ENCODE measurements around the gene NR2F6.
A peak's percentile ranks its signal among the peaks of the same experiment; 100 is the strongest.
"Not testable (repeated sequence)": the region's sequence is repeated elsewhere in the genome, so short reads cannot be mapped to it uniquely, and the experiment has no call there.

NR2F6 gene

DNA sequence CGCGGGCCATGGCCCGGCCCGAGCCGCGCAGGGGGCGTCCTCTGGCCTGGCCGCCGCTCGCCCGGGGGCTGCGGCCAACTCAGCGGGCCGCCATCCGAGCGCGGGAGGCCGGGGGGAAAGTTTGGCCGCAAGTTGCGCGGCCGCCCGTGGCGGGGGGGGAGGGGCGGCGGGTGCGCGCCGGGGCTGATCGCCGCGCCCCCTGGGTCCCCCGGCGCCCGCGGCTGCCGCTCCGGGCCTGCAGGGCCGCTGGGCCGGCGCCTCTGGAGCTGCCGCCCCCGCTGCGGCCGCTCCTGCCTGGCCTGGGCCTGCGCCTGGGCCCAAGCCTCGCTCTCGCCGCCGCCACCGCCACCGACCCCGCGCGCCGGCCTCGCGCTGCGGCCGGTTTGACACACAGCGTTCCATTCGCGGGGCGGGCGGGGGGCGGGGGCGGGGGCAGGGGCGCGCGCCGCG is at the start of gene NR2F6:
TSS of gene NR2F6 (minus strand) at position 385 of the 450 bp plus-strand sequence. CDS start 699 bp downstream, outside the sequence.
- DNase-seq = no peak
- in situ Hi-C loops (cut with MboI; ENCODE audit: low pct_unique_long_range_greater_than_20kb, low sequenced_read_pairs) = no loop called here

DNA sequence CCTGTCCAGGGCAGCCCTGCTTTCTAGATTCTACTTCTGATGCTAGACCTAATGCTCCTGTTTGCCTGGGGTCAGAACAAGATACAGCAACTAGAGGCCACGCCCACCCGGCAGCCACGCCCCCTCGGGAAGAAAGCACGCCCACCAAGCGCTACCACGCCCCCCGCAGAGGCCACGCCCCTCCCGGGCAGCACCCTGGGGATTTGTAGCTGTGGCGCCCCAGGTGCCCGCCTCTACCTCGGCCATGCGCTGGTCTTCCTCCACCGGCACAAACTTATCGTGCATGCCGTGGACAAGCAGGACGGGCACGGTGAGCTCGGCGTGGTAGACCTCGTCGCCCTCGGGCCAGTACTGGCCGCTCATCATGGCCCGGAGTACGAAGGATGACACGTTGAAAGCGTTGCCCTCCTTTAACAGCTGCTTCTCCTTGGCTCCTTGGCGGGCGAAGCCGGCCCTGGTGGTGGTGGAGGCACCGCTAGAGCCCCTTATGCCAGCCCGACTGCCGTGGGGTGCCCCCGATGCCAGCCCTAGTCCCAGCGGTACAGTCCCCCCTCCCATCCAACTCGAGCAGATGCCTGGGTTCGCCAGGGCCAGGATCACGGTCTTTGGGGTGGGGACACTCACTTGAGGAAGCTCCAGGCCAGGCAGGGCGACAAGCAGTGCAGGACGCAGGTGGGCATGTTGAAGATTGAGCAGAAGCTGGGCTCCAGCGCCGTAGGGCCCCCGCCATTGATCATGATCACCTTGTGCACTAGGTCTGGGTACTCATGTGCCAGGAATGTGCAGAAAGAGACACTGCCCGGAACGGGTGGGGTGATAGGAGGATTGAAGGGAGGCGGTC is 48.6 kb upstream of the NR2F6 start:
- peak; percentile 53 for DNase-seq
- in situ Hi-C loops (cut with MboI; ENCODE audit: low pct_unique_long_range_greater_than_20kb, low sequenced_read_pairs) = no loop called here

DNA sequence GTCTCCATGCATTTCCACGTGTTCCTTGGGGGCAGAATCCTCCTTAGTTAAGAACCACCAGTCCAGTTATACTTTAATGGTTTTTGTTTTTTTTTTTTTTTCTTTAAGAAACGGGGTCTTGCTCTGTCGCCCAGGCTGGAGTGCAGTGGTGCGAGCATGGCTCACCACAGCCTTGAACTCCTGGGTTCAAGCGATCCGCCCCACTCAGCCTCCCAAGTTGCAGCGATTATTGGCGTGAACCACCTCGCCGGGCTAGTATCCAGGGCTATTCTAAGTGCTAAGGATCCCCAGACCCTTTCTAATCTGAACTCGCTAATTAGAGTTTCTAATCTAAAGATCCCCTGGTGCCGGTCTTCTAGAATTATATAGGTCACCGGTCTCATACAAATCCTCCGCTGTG is 47.9 kb upstream of the NR2F6 start:
- DNase-seq = no peak
- in situ Hi-C loops (cut with MboI; ENCODE audit: low pct_unique_long_range_greater_than_20kb, low sequenced_read_pairs) = no loop called here

DNA sequence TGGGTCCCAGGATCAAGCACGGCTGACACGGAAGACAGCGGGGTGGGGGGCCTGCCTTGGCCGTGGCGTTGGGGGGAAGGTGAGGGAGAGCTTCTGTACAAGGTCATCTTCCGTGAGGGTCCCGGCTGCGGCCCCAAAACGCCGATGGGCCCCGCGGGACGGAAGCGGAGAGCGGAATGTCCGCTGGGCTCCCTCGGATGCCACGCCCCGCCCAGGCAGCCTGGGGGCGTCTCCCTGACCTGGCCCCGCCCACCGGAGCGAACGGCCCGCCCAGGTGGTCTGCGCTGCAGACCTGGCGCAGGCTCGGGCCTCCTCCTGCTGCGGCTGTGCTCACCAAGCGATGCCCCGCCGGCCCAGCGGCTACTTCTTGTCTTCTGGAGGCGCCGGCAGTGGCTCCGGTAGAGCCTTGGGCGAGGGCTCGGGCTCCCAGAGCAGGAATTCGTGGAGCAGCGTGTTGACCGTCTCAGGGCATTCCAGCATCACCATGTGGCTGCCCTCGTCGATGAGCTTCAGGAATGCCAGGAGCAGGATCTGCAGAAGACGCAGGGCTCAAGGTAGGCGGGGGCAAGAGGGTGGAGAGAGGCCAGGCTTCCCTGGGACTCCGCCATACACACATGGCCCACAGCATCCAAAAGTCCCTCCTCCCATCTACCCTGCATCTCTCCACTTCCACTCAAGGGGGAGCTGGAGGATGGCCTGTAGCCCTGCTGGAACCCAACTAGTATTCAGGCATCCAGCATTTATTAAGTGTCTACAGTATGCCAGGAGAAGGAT is 46.8 kb upstream of the NR2F6 start:
- in situ Hi-C loops (cut with MboI; ENCODE audit: low pct_unique_long_range_greater_than_20kb, low sequenced_read_pairs) = no loop called here
- peak; percentile 87 for DNase-seq

DNA sequence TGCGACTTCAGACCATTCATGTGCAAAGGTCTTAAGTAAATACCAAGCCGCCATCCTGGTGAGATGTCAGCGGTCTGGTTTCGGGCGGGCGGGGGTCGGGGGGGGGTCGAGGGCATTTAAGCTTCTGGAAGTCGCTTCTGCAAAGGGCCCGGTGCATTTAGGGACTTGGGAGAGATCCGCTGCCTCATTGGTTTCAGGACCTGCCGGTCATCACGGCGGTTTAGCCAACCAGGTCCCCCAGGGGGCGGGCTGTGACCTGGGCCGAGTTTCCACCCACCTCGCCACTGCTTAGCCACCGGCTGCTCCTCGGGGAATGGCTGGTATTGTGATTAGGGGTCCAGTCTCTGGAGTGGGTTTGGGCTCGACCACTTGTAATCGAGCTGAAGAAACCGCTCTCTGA is 43.8 kb upstream of the NR2F6 start:
- DNase-seq = peak; percentile 55
- in situ Hi-C loops (cut with MboI; ENCODE audit: low pct_unique_long_range_greater_than_20kb, low sequenced_read_pairs) = no loop called here

DNA sequence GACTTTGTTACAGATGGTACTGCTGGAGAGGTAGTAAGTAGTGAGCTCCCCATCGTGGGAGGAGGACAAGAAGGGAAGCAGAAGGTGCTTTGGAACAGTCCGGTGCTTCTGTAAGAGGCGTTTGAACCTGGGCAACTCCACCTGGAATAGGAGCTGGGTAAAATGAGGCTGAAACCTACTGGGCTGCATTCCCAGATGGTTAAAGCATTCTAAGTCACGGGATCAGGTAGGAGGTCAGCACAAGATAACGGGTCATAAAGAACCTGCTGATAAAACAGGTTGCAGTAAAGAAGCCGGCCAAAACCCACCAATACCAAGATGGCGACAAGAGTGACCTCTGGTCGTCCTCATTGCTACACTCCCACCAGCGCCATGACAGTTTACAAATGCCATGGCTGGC is 41.0 kb upstream of the NR2F6 start:
- in situ Hi-C loops (cut with MboI; ENCODE audit: low pct_unique_long_range_greater_than_20kb, low sequenced_read_pairs) = no loop called here

DNA sequence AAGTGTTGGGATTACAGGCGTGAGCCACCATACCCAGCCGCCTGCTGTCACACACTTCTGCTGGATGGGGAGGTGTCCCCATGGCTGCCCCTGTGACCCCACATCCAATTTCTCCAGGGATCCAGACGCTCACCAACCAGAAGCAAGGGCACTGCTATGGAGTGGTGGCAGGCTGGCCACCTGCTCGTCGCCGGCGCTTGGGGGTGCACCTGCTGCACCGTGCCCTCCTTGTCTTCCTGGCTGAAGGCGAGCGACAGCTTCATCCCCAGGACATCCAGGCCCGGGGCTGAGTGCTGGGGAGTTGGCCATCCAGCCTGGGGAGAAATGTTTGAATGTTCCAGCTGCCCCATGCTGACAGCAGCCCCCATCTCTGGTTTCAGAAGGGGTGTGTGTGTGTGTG is 40.5 kb upstream of the NR2F6 start:
- in situ Hi-C loops (cut with MboI; ENCODE audit: low pct_unique_long_range_greater_than_20kb, low sequenced_read_pairs) = no loop called here

More for the DNA sequence above, 41.0 kb upstream of the NR2F6 start:
- DNase-seq = no peak

DNA sequence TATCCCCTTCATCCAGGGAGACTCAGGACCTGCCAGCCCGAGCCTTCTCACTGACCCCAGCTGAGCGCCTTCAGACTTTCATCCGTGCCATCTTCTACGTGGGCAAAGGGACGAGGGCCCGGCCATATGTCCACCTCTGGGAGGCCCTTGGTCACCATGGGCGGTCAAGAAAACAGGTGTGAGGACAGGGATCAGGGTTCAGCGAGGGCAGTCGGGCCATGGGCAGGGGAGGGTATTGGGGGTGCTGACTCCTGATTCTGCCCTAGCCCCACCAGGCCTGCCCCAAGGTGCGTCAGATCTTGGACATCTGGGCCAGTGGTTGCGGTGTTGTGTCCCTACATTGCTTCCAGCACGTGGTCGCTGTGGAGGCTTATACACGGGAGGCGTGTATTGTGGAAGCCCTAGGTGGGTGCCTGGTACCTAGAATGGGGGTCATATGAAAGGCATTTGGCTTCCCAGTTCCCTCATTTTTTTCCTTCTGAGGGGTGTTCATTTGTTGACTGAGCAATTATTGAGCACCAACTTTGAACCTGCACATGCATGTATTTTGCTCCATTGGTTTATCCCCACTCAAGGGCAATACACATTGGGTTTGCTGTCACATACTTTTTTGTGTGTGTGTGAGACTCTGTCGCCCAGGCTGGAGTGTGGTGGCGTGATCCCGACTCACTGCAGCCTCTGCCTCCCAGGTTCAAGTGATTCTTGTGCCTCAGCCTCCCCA is 39.9 kb upstream of the NR2F6 start:
- no peak for DNase-seq

More for the DNA sequence above, 40.5 kb upstream of the NR2F6 start:
- no peak for DNase-seq

DNA sequence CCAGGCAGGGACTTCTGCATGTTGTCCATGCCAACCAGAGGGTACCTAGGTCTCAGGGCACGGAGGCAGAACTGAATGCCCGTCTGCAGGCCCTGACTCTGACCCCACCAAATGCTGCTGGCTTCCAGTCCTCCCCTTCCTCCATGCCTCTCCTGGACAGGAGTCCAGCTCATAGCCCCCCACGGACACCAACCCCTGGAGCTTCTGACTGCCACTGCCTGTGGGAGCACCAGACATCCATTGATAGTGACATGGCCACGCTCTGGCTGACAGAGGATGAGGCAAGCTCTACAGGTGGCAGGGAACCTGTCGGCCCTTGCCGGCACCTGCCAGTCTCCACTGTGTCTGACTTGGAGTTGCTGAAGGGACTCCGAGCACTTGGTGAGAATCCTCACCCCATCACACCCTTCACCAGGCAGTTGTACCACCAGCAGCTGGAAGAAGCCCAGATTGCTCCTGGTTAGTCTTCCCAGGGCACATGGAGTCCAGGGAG is 37.8 kb upstream of the NR2F6 start:
- in situ Hi-C loops (cut with MboI; ENCODE audit: low pct_unique_long_range_greater_than_20kb, low sequenced_read_pairs) = no loop called here
- DNase-seq = no peak

More for the DNA sequence above, 39.9 kb upstream of the NR2F6 start:
- in situ Hi-C loops (cut with MboI; ENCODE audit: low pct_unique_long_range_greater_than_20kb, low sequenced_read_pairs) = no loop called here

DNA sequence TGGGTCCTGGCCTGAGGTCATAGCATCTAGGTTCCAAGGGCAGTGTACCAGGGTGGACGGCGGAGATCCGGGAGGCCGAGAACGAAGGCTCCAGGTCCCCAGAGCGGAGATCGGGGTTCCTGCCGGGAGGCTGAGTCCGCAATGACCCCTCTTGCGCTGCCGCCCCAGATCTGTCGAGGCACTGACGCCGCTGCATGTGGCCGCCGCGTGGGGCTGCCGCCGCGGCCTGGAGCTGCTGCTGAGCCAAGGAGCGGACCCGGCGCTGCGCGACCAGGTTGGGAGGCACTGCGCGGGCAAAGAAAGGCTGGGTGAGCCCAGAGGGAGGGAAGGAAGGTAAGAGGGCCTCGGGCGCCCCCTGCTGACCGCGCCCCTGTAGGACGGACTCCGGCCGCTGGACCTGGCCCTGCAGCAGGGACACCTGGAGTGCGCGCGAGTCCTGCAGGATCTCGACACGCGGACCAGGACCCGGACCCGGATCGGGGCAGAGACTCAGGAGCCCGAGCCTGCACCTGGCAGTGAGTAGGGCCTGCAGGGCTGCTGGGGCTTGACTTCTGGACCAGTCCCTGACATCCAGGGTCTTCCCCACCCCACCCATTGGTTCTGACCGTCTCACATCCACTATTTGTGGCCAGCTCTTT is 36.9 kb upstream of the NR2F6 start:
- peak; percentile 92 for DNase-seq
- in situ Hi-C loops (cut with MboI; ENCODE audit: low pct_unique_long_range_greater_than_20kb, low sequenced_read_pairs) = no loop called here

DNA sequence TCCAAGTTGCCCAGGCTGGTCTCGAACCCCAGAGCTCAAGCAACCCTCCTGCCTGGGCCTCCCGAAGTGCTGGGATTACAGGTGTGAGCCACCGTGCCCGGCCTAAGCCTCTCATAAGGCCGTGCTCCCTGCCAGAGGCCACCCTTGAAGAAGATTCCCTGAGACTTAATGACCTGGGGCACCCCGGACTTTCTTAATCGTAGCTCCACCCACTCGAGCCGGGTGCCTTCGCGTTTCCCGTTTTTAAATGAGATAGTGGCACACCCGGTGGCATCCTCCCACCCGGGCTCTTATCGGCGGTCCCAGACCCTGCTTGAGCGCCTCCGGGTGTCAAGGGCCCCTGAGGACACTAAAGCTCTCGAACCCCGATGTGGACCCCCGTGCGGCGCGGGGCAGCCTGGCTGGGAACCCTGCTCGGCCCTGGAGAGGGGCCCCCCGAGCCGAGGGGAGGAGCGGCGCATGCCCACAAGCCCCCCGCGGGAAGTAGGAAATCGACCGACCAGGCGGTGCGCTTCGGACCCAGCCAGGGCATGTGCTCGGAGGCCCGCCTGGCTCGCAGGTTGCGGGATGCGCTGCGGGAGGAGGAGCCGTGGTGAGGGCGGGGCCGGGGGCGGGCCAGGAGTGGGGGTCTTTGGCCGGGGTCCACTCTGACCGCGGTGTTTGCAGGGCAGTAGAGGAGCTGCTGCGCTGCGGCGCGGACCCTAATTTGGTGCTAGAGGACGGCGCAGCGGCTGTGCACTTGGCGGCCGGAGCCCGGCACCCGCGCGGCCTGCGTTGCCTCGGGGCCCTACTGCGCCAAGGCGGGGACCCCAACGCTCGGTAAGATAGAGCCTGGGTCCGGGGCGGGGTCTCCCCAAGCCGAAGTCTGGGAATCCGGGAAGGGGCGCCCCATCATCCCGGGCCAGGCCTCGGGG is 35.9 kb upstream of the NR2F6 start, which contains the start of gene ANKLE1:
TSS of gene ANKLE1 (plus strand) at position 511 of the 914 bp plus-strand sequence. CDS start at position 531, 20 bp downstream.
- DNase-seq = peak; percentile 76
- in situ Hi-C loops (cut with MboI; ENCODE audit: low pct_unique_long_range_greater_than_20kb, low sequenced_read_pairs) = no loop called here

DNA sequence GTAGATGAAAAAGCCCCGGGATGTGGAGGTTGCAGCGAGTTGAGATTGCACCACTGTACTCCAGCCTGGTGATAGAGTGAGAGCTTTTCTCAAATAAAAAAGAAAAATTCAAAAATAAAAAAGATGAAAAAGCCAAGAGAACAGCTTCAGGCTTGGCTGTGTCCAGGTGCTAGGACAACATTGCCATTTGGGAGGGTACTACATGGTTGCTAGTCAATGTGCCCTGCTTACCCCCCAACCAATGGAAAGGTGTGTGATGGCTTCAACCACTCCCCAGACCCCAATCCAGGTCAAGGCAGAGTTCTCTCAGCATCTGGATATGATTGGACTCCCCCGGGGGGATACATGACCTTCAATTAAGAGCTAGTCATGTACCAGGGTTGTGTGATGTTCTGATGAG is 33.7 kb upstream of the NR2F6 start:
- in situ Hi-C loops (cut with MboI; ENCODE audit: low pct_unique_long_range_greater_than_20kb, low sequenced_read_pairs) = no loop called here
- DNase-seq = no peak

DNA sequence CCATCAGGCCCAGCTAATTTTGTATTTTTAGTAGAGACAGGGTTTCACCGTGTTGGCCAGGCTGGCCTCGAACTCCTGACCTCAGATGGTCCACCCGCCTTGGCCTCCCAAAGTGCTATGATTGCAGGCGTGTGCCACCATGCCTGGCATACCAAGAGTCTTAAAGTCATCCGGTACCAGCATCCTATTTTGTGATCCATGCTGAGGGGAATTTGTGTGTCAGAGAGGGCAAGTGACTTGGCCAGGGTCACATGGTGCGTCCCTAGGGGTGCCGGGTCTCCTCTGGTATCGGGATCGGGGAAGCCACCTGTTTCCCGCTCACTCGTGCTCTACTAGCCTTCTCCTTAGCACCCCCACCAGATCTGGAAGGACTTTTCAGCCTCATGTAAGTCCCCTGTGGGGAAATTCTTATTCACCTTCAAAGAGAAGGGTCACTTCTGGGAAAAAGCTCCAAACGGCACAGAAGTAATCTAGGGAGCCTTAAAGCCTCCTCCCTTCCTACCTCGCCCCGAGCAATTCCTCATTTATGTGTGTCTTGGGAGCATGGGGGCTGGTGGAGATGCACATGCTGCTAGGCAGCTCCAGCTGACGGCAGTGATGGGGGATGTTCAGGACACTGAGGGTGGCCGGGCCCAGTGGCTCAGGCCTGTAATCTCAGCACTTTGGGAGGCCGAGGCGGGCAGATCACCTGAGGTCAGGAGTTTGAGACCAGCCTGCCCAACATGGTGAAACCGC is 29.9 kb upstream of the NR2F6 start:
- DNase-seq = no peak

DNA sequence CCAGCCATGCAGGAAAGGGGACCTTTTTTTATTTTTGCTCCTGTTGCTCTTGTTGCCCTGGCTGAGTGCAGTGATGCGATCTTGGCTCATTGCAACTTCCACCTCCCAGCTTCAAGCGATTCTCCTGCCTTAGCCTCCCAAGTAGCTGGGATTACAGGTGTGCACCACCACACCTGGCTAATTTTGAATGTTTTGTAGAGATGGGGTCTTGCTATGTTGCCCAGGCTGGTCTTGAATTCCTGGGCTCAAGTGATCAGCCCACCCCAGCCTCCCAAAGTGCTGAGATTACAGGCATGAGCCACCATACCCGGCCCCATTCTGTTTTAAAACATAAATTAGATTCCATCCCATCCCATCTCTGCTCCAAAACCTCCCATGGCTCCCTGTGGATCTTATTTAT is 29.2 kb upstream of the NR2F6 start:
- DNase-seq; in situ Hi-C loops (cut with MboI; ENCODE audit: low pct_unique_long_range_greater_than_20kb, low sequenced_read_pairs): not testable (repeated sequence)

More for the DNA sequence above, 29.9 kb upstream of the NR2F6 start:
- in situ Hi-C loops (cut with MboI; ENCODE audit: low pct_unique_long_range_greater_than_20kb, low sequenced_read_pairs) = no loop called here

DNA sequence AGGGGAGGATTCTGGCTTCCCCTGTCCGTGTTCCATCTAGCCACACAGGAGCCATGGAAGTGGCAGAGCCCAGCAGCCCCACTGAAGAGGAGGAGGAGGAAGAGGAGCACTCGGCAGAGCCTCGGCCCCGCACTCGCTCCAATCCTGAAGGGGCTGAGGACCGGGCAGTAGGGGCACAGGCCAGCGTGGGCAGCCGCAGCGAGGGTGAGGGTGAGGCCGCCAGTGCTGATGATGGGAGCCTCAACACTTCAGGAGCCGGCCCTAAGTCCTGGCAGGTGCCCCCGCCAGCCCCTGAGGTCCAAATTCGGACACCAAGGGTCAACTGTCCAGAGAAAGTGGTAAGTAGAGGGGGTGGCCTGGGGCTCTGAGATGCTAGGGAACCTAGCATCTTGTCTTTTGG is 23.0 kb upstream of the NR2F6 start:
- no peak for DNase-seq
- in situ Hi-C loops (cut with MboI; ENCODE audit: low pct_unique_long_range_greater_than_20kb, low sequenced_read_pairs) = no loop called here

DNA sequence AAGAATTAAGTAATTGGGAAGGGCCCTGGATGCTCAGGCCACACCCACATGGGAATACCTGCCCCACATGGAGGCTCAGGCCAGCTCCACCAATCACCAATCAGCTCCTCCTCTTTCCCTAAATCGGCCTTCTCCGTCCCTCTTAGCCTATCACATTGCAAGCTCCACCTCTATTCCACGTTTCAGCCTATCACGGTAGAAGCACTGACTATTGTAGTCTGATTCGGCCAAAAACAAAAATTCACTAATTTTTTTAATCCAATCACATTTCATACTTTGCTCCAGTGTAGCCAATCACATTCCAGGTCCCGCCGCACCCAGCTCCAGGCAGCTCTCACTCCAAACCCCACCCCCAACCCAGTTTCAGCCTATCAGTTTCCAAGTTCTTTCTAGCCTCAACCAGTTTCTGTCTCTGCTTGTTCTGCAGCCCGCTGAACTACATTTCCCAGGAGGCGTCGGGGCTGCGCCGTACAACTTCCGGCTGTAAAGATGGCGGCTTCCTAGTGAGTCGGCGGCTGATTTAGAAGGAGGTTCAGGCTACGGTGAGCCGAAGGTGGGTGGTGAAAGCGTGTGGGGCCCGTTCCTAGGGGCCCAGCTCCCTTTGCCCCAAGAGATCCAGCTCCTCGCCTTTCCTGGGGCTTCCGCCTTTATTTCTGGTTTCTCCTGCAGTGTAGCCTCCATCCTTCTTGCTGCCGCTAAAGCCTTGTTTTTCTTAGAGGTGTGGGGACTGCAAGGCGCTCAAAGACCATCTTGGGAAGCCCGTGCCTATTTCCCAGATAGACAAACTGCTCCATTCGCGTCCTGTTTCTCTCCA is 21.5 kb upstream of the NR2F6 start, which contains the start of gene BABAM1:
TSS of gene BABAM1 (plus strand) at position 469 of the 814 bp plus-strand sequence. CDS start 1,364 bp downstream, outside the sequence.
- in situ Hi-C loops (cut with MboI; ENCODE audit: low pct_unique_long_range_greater_than_20kb, low sequenced_read_pairs) = no loop called here
- DNase-seq = peak; percentile 100

Data from KBM-7 (cell line).